ENCODE measurements around the gene FBXO33.

The FBXO33 gene, protein sequence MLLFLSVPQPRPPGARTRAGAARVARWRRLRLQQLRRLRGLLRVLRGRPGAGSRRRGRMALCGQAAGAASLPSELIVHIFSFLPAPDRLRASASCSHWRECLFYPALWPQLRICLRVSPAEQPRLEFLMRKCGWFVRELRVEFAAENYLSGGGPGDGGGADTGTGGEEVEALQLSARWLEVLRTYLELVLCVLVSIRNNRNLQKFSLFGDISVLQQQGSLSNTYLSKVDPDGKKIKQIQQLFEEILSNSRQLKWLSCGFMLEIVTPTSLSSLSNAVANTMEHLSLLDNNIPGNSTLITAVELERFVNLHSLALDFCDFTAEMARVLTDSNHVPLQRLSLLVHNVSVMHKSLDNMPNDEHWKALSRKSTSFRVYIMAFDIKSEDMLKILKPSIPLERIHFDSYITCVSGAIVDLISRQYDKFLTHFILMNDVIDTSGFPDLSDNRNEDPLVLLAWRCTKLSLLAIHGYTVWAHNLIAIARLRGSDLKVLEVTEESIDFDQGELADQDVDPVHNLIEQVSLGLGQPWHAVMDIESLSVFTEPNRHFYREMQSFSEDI

DNA sequence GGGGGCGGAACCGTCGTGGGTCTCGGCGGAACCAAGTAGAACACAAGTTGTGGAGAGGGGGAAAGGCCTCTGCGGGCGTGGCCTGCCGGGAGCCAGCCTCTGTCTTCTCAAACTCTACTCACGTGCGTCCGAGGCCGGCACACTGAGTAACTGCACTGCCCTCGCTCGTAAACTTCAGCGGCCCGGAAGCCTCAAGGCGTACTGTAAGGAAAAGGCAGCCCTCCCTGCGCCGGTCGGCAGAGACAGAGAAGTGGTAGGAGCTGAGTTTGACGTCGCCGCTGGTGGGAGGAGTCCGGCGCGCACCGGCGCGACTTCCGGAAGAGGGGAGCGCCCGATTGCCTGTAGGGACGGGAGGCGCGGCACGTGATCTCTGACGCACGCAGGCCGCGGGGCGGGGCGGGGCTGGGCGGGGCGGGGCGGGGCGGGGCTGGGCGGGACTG, at the start of gene FBXO33:
Gene FBXO33, minus strand, starts transcription at position 255 of the 440 bp plus-strand sequence. CDS start 271 bp downstream, outside the sequence.
- DNase-seq, result peak; percentile 94 to 95

DNA sequence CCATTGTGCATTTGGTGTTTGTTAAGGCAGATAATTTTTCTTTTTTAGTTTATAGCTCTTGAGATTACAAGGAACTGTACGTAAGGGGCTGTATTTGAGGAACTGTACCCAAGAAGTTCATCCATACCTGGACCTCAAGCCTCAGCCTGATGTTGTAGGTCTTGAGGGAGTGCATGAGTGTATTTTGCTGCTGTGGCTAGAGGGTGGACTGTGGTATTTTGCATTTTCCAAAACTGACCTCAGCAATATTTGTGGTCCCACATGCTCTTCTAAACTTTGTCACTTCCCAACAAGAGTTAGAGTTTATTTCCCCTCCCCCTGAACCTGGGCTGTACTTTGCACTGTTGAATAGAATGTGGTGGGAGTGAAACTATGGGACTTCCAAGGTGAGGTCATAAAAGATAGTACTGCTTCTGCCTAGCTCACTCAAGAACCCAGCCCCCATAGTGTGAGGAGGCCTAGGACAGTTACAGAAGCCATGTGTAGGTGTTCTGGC, 42.2 kb upstream of the FBXO33 start:
- no peak for DNase-seq

DNA sequence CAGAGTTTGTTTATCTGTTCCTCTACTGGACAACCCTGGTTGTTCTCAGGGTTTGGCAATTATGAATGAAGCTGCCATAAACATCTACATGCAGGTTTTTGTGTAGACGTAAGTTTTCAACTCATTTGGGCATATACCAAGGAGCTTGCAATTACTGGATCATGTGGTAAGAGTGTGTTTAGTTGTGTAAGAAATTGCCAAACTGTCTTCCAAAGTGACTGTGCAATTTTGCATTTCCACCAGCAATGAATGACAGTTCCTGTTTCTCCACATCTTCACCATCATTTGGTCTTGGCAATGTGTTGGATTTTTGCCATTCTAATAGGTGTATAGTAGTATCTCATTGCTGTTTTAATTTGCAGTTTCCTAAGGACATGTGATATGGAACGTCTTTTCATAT, 39.8 kb upstream of the FBXO33 start:
- DNase-seq, result no peak

DNA sequence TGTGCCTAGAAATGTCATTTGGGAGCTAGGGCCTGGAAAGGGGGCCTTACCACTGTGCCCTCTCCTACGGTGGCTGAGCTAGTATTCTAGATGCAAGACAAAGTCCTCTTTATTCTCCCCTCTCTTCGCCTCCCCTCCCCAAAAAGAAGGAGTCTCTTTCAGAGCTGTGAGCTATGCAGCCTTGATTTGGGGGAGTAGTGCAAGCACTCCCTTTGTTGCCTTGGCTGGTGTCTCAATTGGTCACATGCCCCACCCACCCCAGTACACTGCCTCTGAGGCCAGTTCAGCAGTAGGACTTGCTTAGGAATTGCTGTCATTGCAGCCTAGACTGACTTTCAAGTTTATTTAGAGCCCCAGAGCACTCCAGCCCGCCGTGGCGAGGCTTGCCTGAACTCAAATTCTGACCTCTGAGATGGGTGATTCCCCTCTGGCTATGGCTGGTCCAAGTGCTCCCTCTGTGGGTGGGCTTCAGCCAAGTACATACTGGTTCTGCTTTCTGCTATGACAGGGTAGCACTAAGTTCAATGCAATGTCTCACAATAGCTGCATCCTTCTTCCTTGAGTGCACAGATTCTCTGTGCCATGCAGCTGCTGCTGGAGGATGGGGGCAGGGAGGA, 37.0 kb upstream of the FBXO33 start:
- DNase-seq, result peak; percentile 1 to 6

DNA sequence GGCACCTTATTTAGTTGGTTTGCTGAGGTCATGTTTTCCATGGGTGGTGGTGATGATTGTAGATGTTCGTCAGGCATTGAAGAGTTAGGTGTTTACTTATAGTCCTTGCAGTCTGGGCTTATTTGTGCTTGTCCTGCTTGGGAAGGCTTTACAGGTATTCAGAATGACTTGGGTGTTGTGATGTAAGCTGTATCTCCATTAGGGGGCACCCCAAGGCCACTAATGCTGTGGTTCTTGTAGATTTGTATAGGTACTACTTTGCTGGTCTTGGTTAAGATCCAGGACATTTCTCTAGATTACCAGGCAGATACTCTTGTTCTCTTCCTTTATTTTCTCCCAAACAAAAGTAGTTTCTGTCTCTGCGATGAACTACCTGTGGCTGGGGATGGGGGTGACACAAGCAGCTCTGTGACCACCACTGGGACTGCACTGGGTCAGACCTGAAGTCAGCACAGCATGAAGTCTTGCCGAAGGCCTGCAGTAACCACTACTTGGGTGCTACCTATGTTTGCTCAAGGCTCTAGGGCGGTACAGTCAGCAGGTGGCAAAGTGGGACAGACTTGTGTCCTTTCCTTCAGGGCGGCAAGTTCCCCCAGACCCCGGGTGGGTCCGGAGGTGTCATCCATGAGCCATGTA, 35.8 kb upstream of the FBXO33 start:
- DNase-seq, result no peak

DNA sequence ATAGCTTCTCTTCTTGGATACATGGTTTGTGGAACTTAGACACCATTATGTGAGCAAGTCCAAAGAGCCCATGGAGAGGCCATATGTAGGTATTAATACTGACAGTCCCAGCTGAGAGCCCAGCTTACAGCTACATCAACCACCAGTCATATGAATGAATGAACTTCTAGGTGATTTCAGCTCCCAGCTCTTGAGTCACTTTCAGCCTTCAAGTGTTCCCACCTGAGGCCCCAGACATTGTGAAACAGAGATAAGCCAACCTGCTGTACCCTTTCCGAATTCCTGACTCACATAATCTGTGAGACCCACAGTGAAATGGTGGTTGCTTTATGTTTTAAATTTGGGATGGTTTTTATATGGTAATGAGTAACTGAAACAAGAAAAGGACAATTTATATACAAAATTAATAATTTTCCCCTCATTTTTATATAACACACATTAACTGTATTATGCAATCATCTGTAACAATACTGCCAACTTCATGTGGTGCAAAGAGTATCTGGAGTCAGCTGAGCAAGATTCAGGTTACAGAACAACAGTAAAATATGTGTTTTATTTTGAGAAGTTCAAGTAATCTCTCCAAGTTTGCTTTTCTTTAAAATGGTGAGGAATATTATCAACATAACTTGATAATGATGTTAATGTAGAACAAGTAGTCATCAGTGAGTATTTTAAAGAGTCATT, 27.7 kb upstream of the FBXO33 start:
- DNase-seq, result no peak

DNA sequence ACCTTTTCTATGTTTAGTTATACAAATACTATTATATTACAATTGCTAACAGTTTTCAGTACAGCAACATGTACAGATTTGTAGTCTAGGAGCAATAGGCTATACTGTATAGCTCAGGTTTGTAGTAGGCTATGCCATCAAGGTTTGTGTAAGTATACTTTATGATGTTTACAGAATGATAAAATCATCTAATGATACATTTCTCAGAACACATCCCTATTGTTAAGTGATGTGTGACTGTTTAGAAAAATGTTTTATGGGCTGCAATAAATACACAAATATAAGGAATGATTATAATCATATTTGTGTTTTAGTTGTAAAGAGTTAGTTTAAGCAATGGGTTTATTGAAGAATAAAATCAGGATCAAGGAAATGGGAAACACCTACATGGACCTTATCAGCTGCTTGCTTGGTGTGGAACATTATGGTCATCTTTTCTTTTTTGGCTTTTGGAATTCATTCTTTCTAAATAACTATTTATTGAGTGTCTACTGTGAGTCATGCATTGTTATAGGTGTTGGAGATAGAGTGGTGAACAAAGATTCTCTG, 24.5 kb upstream of the FBXO33 start:
- DNase-seq, result no peak

DNA sequence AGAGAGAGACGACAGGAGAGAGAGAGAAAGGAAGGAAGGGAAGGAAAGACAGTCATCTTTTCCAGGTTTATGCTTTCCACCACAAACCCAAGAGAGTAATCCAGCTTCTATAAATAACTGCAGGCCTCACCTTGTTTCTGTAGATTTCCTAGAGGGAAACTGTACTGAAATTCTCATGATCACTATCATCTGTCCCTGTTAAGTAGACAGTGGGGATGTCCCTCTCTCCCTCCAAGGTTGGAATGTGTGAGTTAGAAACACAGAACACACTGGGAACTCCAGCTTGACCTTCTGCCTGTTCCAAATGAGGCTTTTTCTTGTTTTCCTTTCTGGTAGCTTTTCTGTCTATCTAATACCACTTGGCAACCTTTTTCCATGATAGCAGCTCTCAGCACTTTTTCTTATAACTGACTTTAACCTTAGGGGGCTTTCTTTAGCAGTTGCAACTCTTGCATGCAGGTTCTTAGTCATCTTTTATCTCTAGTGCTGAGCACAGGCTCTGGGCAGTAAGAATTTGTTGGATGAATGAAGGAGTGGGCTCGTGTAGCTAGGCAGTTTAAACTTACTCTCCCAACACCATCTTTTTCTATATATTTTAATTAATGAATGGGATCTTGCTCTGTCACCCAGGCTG, 22.8 kb upstream of the FBXO33 start:
- DNase-seq, result no peak

DNA sequence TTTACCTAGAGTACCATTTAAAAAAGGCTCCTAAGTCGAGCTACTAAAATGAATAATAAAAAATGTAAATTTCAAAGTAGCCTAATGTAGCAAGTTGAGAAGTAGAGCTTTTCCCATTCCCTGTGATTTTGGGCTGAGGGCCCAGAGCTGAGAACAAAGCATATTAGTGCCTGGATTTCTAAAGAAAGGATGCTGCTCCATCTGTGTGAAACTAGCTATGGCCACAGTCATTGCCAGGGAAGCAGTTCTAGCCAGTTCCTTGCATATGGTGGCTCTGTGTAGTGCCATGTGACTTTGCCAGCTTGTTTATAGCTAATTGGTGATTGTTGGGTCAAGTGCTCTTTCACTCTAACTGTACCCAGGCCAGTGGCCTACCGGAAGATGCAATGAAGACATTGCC, 20.4 kb upstream of the FBXO33 start:
- no peak for DNase-seq

DNA sequence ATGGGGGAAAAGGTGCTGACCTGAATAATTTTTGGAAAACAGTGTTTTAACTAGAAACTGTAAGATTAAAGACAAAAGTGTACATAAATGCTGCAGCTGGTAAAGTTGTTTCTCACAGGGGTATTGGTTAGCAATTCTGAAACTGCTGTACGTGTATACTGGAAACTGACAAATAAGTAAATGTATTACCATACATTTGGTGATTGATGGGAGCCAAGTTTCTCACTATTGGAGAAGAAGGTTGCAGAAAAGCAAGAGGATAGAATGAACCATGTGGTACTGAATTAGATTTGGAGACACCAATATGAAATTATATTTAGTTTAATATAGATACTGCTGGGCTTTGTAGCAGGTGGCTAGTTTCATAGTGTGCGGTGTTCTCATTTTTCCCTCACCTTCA, 19.6 kb upstream of the FBXO33 start:
- DNase-seq, result no peak

DNA sequence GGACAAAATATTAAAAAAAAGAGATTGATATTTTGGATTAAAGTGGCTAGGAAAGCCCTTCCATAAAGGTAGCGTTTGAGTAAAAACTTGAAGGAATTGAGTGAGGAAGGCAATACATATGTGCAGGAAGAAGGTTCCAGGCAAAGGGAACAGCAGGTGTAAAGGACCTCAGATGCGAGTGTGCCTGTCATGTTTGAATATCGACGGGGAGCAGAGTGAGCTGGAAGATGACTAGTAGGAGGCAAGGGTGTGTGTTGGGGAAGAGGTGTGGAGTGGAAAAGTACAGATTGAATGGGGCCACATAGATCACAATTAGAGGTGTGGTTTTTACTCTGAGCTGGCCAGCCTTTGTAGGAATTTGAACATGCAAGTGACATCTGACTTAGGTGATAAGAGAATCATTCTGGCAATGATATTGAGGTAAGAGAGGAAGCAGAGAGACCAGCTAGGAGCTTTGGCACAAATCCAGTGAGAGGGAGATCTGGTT, 15.0 kb upstream of the FBXO33 start:
- no peak for DNase-seq

DNA sequence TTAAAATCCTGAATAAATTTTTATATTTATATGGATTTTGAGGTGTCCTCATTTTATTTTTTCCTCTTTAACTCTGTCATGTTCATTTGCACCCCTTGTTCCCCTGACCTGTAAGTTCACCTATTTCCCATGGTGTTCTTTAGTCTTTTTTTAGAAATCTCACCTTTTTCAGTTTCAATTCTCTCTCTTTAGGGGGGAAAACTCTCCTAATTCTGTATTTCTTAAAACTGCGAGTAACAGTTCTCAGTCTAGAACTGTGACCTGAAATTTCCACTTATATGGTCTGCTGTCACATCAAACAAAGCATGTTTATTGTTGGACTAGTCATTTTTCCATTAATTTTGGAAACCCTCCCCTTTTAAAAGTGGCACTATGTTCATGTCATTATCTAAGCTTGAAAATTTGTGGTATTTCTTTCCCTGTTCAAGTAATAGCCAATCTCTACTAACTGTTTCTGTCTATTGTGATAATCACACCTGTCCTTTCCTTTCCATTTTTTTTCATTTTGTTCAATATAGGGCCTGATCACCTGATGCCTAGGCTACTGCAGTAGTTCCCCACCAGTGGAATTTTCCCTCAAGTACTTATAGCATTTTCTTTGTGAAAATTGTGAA, 14.0 kb upstream of the FBXO33 start:
- no peak for DNase-seq

DNA sequence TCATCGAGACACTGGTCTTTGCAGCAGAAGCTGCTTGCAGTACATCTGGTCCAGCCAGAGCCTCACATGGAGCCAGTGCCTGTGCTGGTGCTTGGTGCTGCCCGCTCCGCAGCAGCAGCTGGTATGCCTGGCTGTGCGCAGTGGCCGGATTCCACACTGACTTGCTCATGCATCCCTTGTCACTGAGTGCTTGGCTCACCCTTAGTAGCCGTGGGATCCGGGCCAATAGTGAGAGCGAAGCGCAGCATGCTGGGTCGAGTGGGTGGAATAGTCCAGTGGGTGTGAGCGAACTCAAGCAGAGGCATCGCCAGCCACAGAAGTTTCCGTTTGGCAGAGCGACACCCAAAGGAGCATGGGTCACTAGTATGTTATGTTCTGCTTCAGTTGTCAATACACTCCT, 10.1 kb upstream of the FBXO33 start:
- DNase-seq, result no peak

DNA sequence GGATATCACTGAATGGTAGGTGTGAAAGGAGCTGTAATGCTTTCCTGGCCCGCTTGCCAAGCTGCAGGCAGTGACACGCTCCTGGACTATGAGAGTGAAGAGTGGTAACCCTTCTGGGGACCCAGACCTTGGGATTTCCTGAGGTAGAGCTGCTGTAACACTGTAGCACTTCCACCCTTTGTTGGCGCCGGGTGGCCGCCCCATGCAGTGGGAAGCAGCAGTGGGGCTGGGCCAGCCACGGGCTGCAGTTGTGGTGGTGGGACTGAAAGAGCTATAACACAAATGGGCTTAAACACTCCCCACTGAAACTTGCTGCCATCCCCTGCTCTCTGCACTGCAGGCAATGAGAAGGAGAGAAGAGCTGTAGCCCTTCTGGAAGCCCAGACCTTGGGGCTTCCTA, 9.6 kb upstream of the FBXO33 start:
- DNase-seq, result no peak

DNA sequence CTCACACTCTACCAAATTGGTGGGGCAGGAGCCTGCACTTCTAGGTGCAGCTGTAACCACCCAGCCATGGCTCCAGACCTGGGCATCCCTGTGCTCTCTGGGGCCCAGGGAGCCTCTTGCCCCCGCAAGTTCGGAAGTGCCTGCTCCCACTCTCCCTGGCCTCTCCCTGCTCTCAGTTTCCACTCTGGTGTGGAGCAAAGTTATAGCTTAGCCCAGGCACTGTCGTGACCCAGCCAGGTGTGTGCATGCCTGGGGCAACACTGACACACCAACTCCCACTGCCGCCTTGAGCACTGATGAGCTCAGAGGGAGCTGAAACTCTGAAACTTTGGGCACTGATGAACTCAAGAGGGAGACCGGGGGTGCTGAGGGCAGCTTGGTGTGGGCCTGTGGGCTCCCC, 8.7 kb upstream of the FBXO33 start:
- no peak for DNase-seq

DNA sequence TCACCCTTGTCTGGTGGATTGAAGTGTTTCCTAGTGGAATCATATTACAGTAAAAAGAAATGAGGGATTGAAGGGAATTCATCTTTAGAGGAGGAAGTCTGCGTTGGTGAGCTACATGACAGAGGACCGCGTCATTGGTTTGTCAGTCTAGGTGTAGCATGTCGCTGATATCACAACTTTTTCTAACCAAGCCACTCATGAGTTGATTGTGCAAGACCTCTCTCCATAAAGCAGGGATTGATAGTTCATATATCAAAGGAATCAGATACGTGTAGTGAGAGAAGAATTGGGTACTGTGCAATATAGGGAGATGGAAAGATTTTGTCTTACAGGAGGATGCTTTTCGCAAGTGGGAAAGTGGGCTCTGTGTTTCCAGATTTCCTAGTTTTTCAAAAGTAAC, 3.0 kb upstream of the FBXO33 start:
- no peak for DNase-seq

DNA sequence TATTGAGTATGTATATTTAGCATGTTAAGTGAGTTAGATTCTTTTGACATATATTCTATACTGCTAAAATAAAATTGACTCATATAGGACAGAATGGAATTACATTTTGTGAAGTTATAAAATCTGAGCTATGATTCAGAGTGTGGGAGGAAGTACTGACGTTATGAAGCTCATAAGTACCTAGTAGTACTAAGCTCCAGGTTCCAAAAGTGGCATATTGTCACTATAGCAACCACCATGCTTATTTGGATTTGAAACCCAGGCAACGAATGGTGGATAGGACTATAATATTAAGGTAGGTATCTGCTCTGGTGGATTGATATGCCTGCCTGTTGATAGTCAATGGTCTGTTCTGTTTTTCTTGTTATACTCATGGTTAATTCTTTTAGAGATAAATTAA, 2.2 kb upstream of the FBXO33 start:
- DNase-seq, result no peak

DNA sequence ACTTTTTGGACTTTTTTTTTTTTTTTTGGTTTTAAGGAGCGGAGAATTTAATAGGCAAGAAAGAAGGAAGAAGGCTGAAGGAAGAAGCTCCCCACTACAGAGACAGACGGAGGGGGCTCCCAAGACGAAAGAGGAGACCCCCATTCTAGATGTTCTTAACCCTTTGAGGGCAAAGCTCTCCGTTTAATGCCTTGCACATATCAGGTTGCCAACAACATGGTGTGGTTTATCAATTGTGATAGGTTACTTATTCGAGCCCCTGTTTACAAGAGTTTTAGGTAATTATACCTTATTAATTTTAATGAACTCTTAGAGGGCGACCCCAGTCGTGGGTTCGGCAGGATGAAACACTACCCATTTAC, 1.2 kb upstream of the FBXO33 start:
- no peak for DNase-seq

DNA sequence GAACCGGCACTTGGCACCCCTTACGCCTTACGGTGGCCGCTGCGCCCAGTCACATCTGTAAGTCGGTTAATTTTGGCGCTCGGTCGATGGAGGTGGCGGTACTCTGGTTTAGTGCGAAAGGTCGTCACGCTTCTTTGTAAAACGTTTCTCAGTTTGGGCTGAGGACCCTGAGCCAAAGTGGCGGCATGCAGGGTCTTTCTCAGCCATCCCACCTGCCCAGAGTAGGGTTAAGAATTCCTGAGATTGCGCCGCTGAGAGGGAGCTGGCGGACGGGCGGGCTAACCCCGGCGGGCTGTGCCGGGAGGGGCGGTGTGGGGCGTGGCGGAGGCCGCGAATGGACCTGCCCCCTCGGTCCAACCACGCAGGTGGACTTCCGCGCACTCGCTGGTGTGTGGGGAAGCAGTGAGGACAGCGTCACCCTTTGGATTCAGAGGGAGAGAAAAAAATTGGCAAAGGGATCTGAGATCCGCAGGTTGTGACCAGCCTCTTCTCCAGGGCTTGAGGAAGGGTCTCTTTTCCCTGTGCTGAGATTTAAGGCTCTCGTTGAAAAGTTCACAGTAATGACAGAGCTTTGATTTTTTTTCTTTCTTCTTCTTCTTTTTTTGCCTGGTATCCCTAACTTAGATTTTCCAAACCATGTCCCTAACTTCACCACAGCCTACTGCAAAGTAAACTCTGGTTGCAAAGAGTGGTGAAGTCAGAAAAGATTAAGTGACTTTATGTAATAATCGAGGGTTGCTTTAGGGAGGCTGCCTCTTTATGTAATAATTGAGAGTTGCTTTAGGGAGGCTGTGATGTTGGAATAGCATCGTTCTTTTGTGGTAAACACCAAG, 602 bp upstream of the FBXO33 start:
- DNase-seq, result no peak

DNA sequence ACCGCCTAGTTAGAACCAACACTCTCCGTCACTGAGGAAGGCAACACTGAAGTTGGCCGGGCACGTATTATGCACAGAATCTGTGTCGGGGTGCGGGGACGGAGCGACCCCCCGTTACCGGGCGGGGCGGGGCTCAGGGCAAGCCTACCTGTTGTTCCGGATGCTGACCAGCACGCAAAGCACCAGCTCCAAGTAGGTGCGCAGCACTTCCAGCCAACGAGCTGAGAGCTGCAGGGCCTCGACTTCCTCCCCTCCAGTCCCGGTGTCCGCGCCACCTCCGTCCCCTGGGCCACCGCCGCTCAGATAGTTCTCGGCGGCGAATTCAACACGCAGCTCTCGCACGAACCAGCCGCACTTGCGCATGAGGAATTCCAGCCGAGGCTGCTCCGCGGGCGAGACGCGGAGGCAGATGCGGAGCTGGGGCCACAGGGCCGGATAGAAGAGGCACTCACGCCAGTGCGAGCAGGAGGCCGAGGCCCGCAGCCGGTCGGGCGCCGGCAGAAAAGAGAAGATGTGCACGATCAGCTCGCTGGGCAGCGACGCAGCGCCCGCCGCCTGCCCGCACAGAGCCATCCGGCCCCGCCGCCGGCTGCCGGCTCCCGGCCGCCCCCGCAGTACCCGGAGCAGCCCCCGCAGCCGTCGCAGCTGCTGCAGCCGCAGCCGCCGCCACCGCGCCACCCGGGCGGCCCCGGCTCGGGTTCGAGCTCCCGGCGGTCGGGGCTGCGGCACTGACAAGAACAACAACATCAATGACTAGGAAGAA, 636 bp downstream of the FBXO33 start:
- DNase-seq, result peak; percentile 9 to 11
